ENCODE results near the gene LIMA1.

GRCh38 chr12:50217202-50217601 is 66.1 kb downstream of the LIMA1 start:
- TF ChIP-seq POLR2A (IDR thresholded peaks at IDR 0.05; ENCODE audit: low read length), result no peak
- no peak for TF ChIP-seq GATA1 (IDR thresholded peaks at IDR 0.05; ENCODE audit: low read depth, low read length)

Data from erythroblast (primary cell).